SK-MEL-5 (cell line): Measurements from ENCODE around the gene MYBPHL. TPM values are rescaled to one million over a fixed set of nuclear protein-coding genes. Genes with fewer than 3 reads are reported as not detected.

Experiments
- DNase-seq: peaks from one replicate; pipeline ENCODE4 v3.0.0-alpha.2; 2016; ENCODE audit warnings: low read depth, low spot score
- in situ Hi-C: cut with HindIII; loops from 2 replicates; pipeline ENCODE4 v1.10.0; 2016; ENCODE audit warnings: low sequenced_read_pairs, high pct_unique_total_duplicates, low pct_unique_long_range_greater_than_20kb
- total RNA-seq: library from RNA; depleted of rRNA; stranded (reverse); fragments of >200 nt; shearing (Covaris generic); gene quantifications from 2 replicates; pipeline ENCODE4 v1.2.3, GENCODE V29; 2014

Gene MYBPHL
- total RNA-seq, 1 experiment from 2014 or later = 0.18 TPM

DNA sequence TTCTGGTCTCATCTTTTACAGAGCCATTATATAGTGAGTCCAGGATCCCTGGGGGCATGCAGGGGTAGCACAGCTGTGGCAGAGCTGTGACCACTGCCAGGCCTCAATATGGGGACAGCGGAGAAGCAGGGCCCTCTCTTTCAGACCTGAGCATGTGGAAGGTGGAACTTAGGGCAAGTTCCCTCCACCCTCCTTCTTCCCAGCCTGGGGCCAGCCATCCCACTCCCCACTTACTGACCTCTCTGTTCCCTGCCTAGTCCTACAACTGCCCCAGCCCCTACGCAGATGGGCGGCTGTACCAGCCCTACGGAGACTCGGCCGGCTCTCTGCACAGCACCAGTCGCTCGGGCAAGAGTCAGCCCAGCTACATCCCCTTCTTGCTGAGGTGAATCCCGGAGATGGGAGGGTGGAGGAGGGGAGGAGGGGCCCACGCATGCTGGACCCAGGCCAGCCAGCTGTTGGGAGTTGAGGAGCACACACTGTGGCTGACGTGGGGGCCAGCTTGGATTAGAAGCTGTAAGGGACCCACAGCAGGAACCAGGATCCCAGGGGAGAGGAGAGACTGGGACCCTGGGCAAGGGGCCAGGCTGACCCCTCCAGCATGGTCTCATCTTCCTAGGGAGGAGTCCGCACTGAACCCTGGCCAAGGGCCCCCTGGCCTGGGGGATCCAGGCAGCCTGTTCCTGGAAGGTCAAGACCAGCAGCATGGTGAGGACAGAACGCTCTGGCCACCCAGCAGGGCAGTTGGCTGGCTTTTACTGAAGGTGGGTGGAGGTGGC lies 34.6 kb downstream of the MYBPHL start:
- DNase-seq = no peak
- in situ Hi-C loops = no loop called here

DNA sequence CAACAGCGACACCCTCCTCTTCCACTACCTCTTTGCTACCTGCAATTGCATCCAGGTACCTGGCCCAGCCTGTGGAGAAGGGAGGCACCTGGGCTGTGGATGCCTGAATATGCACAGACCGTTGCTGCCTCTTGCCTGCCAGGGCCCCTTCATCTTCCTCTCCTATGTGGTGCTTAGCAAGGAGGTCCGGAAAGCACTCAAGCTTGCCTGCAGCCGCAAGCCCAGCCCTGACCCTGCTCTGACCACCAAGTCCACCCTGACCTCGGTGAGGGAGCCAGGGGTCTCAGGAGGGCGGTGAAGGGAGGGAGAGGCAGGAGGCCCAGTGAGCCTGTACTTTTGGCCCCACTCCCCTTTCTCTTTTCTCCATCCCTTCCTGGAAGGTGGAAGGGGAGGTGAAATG lies 35.4 kb downstream of the MYBPHL start:
- DNase-seq = no peak
- in situ Hi-C loops = no loop called here

DNA sequence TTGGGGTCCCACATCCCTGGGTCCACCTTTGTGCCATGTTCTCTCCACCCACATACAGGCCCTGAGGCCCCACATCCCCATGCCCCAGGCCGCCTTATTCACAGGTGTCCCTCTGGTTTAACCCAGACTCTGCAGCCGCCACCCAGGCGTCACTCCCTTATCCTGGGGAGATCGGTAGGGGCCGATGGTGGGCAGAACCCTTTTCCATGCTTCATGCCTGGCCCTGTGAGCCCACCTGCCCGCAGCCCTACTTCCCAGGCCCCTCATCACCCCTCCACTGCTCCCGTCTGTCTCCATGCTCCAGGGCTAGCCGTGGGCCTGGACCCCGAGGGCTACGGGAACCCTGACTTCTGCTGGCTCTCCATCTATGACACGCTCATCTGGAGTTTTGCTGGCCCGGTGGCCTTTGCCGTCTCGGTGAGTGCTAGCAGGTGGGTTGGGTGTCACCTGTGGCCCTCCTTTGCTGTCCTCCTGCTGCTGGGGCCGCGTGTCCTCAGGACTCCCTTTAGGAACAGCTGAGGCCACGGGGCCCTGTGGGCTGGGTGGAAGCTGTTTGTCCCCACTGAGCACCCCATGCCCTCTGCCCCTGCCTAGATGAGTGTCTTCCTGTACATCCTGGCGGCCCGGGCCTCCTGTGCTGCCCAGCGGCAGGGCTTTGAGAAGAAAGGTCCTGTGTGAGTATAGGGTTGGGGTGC lies 36.0 kb downstream of the MYBPHL start:
- DNase-seq = no peak
- in situ Hi-C loops = no loop called here

DNA sequence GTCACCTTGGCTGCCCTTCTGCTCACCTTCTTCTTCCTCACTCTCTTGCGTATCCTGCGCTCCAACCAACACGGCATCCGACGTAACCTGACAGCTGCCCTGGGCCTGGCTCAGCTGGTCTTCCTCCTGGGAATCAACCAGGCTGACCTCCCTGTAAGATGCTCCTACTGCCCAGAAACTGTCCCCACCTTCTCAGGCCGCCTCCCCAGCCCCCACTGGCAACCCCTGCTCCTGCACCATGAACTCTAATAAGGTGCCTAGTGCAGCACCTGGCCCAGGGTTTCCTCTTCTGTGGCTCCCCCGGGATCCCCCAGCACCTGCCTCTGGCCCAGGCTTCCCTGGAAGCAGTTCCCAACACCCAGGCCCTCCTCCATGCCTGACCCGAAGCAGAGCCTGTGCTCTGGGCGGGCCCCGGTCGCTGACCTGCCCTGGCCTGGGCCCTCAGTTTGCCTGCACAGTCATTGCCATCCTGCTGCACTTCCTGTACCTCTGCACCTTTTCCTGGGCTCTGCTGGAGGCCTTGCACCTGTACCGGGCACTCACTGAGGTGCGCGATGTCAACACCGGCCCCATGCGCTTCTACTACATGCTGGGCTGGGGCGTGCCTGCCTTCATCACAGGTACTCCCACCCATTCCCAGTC lies 36.7 kb downstream of the MYBPHL start:
- no peak for DNase-seq
- in situ Hi-C loops = no loop called here

DNA sequence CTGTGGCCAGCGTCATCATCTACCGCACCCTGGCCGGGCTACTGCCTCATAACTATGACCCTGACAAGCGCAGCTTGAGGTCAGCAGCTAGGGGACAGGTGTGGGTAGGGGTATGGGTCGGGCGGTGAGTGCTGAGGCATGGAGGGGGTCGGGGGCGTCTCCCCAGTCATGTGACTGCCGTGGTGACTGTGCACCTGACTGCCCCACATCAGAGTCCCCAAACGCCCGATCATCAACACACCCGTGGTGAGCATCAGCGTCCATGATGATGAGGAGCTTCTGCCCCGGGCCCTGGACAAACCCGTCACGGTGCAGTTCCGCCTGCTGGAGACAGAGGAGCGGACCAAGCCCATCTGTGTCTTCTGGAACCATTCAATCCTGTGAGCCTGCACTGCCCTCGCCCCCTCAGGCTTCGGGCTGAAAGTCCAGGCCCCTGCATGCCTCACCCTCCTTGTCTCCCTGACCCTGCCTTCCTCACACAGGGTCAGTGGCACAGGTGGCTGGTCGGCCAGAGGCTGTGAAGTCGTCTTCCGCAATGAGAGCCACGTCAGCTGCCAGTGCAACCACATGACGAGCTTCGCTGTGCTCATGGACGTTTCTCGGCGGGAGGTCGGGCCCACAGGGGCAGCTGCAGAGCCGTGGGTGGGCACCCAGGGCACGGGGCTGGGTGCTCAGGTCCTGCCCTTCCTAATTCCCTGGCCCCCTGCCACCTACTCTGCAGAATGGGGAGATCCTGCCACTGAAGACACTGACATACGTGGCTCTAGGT lies 37.4 kb downstream of the MYBPHL start:
- in situ Hi-C loops = no loop called here
- DNase-seq = no peak

DNA sequence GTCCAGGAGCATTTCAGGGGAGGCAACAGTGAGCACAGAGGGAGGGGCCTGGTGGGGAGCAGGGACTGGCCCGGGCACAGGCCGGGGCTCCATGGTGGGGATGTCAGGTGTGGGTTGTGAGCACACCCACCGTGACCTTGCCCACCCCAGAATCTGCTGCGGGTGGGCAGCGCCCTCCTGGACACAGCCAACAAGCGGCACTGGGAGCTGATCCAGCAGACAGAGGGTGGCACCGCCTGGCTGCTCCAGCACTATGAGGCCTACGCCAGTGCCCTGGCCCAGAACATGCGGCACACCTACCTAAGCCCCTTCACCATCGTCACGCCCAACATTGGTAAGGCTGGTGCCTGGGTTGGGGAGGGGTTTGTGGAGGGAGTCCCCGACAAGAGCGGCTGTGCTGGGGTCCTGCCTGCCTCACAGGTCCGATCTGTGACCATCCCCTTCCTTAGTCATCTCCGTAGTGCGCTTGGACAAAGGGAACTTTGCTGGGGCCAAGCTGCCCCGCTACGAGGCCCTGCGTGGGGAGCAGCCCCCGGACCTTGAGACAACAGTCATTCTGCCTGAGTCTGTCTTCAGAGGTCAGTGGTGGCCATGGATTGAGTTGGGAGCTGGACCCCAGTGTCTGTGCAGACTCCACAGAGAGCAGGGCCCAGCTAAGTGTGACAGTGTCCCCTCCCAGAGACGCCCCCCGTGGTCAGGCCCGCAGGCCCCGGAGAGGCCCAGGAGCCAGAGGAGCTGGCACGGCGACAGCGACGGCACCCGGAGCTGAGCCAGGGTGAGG lies 38.2 kb downstream of the MYBPHL start:
- in situ Hi-C loops = no loop called here
- no peak for DNase-seq

DNA sequence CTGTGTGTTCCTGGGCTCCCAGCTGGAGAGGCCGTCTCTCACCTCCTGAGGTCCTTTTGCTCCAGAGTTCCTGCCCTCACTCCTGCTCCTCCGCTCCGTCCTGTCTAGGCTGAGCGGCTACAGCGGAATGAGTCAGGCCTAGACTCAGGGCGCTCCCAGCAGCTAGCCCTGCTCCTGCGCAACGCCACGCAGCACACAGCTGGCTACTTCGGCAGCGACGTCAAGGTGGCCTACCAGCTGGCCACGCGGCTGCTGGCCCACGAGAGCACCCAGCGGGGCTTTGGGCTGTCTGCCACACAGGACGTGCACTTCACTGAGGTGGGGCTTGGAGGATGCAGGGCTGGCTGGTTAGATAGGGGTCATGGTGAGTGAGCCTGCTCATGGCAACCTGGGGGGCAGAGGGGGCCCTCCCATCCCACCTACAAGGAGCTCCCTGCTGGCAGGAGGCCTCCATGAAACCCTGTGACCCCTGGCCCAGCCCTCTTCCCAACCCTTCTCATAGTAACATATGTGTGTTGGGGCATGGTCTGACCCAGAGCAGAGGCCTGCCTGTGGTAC lies 39.0 kb downstream of the MYBPHL start:
- no peak for DNase-seq
- in situ Hi-C loops = no loop called here

DNA sequence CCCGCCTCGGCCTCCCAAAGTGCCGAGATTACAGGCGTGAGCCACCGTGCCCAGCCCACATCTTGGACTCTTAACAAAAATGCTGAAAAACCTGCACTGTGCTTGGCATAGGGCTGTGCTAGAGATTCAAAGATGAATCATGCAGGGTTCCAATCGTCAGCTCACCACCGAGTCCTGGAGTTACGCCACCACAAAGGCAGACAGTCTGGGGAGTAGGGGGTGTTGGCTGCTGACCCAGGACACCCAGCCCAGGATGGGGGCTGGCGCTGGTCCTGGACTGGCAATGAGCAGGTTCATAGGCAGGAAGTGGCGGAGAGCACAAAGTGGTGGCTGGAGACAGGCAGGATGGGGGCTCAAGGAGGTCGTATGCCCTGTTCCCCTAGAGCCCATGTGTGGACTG lies 39.8 kb downstream of the MYBPHL start:
- no peak for DNase-seq
- in situ Hi-C loops = no loop called here

DNA sequence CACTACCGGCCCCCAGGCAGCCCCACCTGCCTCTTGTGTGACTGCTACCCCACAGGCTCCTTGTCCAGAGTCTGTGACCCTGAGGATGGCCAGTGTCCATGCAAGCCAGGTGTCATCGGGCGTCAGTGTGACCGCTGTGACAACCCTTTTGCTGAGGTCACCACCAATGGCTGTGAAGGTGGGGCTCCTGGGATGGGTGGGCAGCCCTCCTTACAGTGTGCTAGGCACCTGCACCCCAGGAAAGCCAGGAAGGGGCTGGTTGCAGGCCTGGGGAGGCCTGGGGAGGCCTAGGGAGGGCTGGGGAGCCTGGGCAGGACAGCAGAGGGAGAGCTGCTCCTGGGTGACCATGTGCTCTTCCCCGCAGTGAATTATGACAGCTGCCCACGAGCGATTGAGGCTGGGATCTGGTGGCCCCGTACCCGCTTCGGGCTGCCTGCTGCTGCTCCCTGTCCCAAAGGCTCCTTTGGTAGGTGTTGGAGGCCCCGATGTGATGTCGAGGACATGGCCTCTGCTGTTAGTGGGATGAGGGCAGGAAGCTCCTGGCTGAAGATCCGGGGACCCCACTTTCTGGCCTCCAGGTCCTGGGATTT lies 41.0 kb downstream of the MYBPHL start:
- in situ Hi-C loops = no loop called here

DNA sequence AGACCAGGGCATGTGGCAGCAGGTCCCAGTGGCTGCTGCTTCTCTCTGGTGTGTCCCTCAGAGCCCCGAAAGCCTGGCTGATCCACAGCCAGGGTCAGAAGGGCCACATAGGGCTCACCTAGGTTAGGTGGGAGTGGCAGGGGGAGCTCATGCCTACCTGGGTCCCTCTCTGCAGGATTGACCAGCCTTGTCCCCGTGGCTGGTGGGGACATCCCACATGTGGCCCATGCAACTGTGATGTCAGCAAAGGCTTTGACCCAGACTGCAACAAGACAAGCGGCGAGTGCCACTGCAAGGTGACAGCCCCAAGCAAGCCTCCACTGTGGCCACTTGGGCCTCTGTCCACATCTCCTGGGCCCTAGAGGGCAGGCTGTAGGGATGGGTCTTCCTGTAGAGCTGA lies 41.8 kb downstream of the MYBPHL start:
- DNase-seq = no peak
- in situ Hi-C loops = no loop called here

More for the DNA sequence above, 41.0 kb downstream of the MYBPHL start:
- no peak for DNase-seq

DNA sequence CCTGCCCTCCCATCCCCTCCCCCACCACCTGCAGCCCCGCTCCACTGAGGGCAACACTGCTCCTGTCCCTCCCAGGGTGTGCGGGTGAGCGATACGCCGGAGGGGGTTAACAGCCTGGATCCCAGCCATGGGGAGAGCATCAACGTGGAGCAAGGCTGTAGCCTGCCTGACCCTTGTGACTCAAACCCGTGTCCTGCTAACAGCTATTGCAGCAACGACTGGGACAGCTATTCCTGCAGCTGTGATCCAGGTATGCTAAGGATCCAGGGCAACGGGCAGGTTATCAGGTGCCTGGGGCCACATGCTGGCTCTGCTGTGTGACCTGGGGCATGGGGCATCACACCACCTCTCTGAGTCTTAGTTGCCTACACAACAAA lies 42.4 kb downstream of the MYBPHL start:
- no peak for DNase-seq
- in situ Hi-C loops = no loop called here

DNA sequence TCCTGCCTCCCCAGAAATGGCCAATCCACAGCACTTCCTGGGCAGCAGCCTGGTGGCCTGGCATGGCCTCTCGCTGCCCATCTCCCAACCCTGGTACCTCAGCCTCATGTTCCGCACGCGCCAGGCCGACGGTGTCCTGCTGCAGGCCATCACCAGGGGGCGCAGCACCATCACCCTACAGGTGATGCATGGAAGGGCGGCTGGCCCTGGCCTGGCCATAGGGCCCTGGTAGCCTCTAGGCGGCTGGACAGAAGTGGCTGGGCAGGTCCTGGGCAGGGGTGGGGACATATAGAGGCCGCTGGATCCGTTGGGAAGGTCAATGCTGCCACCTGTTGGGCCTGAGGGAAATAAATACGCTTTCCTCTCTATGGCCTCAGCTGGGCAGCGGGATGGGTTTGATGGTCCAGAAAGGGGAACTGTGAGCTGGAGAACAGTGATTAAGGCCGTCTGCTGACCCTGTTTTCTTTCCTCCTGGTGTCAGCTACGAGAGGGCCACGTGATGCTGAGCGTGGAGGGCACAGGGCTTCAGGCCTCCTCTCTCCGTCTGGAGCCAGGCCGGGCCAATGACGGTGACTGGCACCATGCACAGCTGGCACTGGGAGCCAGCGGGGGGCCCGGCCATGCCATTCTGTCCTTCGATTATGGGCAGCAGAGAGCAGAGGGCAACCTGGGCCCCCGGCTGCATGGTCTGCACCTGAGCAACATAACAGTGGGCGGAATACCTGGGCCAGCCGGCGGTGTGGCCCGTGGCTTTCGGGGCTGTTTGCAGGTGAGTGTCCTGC lies 43.0 kb downstream of the MYBPHL start:
- DNase-seq = peak; percentile 90
- in situ Hi-C loops = no loop called here

DNA sequence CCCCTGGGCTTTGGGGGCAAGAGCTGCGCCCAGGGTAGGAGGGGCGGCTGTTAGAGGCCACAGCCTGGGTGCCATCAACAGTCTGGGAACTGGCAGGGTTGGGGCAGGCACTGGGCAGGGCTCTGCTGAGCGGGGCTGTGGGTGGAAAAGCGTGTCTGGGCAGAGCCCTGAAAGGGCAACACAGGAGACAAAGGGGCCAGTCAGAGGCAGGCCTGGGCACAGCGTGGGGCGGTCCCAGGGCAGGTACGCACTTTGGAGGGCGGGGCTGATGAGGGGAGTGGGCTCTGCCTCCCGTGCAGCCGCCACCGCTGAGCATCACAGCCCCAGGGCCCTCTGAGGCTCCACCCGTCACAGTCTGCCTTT lies 43.6 kb downstream of the MYBPHL start:
- in situ Hi-C loops = no loop called here
- DNase-seq = no peak

DNA sequence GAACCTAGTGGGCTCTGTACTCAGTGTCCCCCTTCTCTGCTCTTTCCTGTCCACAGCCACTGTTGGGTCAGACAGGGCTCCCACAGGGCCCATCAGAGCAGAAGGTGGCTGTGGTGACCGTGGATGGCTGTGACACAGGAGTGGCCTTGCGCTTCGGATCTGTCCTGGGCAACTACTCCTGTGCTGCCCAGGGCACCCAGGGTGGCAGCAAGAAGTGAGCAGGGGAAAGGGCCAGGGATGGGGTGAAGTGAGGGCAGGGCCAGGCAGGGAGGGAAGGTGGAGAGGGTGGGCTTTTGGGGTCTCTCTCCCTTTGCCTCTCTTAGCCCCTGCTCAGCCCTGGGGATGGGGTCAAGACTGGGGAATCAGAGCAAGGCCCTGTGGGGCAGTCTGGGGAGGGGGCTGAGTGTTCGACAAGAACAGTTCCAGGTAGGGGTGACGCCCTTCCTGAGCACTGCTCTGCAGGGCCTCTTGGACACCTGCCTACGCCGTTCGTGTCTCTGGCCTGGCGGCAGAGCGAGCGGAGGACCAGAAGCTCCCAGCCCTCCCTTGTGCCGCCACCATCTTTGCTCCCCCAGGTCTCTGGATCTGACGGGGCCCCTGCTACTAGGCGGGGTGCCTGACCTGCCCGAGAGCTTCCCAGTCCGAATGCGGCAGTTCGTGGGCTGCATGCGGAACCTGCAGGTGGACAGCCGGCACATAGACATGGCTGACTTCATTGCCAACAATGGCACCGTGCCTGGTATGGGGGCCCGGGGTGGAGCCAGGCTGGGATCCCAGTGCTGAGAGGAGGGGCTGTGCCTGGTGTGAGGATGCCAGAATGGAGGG lies 44.4 kb downstream of the MYBPHL start:
- in situ Hi-C loops = no loop called here

DNA sequence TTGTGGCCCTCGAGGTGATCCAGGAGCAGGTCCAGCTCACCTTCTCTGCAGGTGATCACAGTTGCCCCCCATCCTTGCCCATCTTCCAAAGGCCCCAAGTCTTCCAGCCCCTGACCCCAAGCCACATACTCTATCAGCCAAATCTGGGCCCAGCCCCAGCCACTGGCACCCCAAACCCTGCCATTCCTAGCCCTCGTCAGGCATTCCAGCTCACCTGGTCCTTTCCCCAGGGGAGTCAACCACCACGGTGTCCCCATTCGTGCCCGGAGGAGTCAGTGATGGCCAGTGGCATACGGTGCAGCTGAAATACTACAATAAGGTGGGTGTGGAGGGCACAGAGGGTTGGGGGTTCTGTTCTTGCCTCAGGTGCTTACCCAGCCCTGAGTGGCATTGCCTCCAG lies 45.2 kb downstream of the MYBPHL start:
- DNase-seq = no peak
- in situ Hi-C loops = no loop called here

More for the DNA sequence above, 44.4 kb downstream of the MYBPHL start:
- no peak for DNase-seq
